Left ventricle myocardium superior (tissue), 1 donor: ENCODE results near the gene NFIC. TPM values are rescaled to one million over a fixed set of nuclear protein-coding genes. Genes with fewer than 3 reads are reported as not detected.
"Not testable (repeated sequence)": the region's sequence is repeated elsewhere in the genome, so short reads cannot be mapped to it uniquely, and the experiment has no call there.

ENCODE experiments used
- ATAC-seq: fragments of 200-7000 bp; cut with Tn5 transposase; one replicate; pipeline ENCODE4 v1.9.1; 2020; ENCODE audit warnings: mild to moderate bottlenecking, moderate library complexity
- DNase-seq: peaks from one replicate; pipeline ENCODE4 v3.0.0-alpha.2; 2020
- intact Hi-C: fragments of 100-400 bp; cut with micrococcal nuclease; formaldehyde crosslinking; loops from one replicate; pipeline ENCODE4 v1.11.0; 2022
- total RNA-seq: library from RNA; stranded (reverse); fragmentation: NEBNext Ultra II Directional; extraction: Animal tissue kit (Norgen Biotek cat#: 25700); gene quantifications from one replicate; pipeline ENCODE4 v1.2.1, GENCODE V29; 2021
- donor health status: DM: no; HTN: yes; CAD: no; lungs with severe emphysema.

NFIC gene
- total RNA-seq, 1 donor from 2014 or later: 178 TPM

DNA sequence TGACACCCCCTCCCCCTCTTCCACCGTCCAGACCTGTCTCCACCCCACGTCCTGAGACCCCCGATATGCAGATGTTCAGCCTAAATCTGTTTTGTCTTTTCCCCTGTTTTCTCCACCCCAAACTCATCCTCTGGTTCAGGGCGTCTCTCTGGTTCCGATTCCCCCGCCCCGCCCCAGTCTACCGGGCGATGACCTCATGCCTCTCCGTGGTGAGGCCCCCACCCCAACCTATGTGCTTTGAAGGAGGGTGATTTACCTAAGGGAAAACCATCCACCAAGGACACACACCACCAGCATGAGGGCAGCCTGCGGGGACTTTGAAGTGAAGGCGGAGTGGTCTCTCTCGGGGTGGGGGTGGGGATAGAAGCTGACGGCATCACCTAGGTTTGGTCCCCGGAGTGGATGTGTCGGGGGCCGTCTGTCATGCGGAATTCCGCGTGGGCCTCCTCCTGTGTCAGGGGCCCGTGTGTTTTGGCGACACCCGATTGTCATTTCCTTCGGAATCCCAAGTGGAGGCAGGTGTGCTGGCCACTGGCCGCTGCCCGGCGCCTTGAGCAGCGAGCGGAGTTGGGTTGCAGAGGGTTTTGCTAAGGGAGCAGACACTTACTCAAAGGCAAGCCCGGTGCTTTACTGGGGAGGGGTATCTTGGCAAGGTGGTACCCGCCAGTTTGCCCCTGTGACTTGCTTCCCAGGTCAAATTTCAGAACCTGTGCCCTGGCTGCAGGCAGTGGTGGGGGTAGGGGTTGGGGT lies 141.2 kb downstream of the NFIC start:
- DNase-seq (peak; percentile 43), ATAC-seq (no peak)
- intact Hi-C loops: no loop called here

DNA sequence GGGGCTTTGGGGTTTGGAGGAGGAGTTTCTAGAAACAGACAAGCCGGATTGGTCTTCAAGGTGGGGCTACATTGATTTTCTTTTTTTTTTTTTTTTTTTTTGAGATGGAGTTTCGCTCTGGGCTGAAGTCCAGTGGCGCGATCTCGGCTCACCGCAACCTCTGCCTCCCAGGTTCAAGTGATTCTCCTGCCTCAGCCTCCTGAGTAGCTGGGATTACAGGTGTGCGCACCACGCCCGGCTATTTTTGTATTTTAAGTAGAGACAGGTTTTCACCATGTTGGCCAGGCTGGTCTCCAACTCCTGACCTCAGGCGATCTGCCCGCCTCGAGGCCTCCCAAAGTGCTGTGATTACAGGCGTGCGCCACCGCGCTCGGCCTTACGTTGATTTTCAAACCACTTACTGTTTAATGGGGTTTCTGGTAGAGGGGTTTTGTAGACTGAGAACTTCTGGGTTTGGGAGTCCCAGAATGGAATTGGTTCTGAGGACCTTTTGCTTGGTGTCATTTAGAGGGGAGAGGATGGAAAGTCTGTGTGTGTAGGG lies 141.8 kb downstream of the NFIC start:
- ATAC-seq, DNase-seq, intact Hi-C loops: not testable (repeated sequence)

DNA sequence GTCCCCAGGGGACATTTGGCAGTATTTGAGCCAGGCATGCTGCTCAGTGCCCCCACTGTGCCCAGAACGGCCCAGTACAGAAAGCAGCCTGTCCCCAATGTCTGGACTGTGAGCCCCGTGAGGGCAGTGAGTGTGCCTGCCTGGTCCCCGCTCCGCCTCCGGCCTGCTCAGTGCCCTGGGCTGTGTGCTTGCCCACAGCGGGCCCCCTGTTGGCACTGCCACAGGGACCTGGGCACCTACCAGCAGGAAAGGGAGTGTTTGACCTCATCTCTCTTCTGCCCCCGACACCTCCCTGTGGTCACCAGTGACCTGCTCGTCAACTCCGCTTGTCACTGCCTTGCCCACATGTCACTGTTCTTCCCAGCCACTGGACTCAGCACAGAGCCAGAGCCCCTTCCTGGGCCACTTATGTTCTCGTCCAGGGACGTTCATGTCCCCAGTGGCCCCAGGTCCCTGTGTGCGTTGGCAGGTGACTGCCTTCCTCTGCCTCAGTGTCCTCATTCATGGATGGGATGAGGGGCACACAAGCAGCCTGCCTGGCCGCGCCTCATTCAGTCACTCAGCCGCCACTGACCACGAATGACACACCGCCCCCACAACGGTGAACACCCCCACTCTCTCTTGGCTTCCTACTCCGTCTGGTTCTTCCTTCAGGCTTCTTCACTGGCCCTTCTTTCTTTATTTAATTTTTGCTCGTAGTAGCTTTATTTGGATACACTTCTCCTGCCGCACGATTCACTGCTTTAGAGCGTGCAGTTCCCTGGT lies 142.6 kb downstream of the NFIC start:
- intact Hi-C loops: no loop called here
- ATAC-seq: no peak
- DNase-seq: no peak

DNA sequence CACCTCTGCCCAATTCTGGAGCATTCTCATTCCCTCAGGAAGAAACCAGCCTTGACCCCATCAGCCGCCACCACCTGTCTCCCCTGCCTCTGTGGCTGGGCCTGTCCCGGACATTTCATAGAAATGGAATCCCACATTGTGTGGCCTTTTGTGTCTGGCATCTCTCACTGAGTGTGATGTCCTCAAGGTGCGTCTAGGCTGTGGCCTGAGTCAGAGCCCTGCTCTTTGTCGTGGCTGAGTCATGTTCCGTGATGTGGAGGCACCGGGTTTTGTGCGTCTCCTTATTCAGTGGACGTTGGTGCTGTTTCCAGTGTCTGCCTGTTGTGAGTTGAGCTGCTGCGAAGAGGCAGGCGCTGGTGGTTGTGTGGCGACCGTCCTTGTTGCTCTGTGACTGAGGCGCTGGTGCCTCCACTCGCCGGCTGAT lies 143.2 kb downstream of the NFIC start:
- DNase-seq: no peak
- intact Hi-C loops: no loop called here
- ATAC-seq: no peak

- intact Hi-C loops: no loop called here
- DNase-seq: no peak
- ATAC-seq: no peak
These were observed 144.3 kb downstream of the NFIC start for GRCh38 chr19:3510727-3511126.

- intact Hi-C loops: no loop called here
- DNase-seq (no peak), ATAC-seq (no peak)
These were observed 145.3 kb downstream of the NFIC start for GRCh38 chr19:3511506-3512251.

- intact Hi-C loops: no loop called here
- peak; percentile 15 for ATAC-seq
These were observed 146.3 kb downstream of the NFIC start for GRCh38 chr19:3512562-3513228.

GRCh38 chr19:3513229-3514140 lies 147.1 kb downstream of the NFIC start:
- ATAC-seq: peak; percentile 56
- DNase-seq: peak; percentile 67
- intact Hi-C loops: no loop called here

More at GRCh38 chr19:3512562-3513228, 146.3 kb downstream of the NFIC start:
- DNase-seq: no peak

GRCh38 chr19:3514930-3515329 lies 148.5 kb downstream of the NFIC start:
- DNase-seq: no peak
- intact Hi-C loops: no loop called here
- ATAC-seq: no peak

DNA sequence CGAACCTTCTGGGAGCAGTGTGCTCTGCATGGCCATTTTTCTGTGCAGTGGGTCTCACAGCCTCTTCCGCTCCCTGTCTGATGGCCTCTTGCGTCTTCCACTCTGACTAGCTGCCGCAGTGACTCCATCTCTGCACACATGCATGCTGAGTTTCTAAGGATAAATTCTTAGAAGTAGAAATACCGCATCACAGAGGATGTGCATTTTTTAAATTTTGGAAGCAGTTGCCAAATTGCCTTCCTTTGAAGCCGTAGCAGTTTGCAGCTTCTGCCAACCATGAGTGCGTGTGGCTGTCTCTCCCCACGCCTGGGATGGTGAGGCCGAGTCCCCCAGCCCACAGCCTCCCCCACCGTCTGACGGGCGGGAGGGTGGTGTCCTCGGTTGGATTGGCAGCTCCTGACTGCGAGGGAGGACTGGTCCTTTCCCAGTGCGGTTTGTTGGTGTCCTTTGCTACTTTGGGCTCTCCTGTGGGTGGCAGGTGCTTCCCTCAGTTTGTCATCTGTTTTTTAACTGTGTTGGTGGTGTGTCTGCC lies 149.6 kb downstream of the NFIC start:
- no peak for DNase-seq
- ATAC-seq: no peak
- intact Hi-C loops: no loop called here

- ATAC-seq: no peak
- intact Hi-C loops: no loop called here
- no peak for DNase-seq
These were observed 150.4 kb downstream of the NFIC start for GRCh38 chr19:3516675-3517207.

- intact Hi-C loops: no loop called here
- ATAC-seq: no peak
- no peak for DNase-seq
These were observed 151.3 kb downstream of the NFIC start for GRCh38 chr19:3517638-3518037.

DNA sequence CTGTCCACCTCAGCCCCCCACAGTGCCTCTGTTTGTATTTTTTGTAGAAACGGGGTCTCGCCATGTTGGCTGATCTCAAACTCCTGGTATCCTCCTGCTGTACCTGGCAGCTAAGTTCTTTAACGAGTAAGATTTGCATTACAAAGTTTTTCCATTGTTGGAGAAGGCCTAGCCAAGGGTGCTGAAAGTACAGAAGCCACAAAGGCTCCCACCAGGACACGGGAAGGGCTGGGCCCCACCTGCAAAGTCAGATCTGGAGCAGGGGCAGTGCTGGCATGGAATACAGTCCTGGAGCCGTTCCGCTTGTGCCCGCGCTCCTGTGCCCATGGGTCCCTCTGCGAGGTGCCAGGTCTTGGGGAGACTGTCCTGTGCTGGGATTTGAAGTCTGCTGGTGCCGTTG lies 151.9 kb downstream of the NFIC start:
- intact Hi-C loops: no loop called here
- DNase-seq (no peak), ATAC-seq (no peak)

- intact Hi-C loops: no loop called here
- ATAC-seq (no peak), DNase-seq (no peak)
These were observed 152.3 kb downstream of the NFIC start for GRCh38 chr19:3518659-3519058.
